Stimulated activated CD4-positive, alpha-beta T cell treated with anti-CD3 and anti-CD28 coated beads, Interleukin-15, amount 100 ng/mL, for 48 hours (primary cell): ENCODE results near the gene KRT28.
"Not testable (repeated sequence)": the region's sequence is repeated elsewhere in the genome, so short reads cannot be mapped to it uniquely, and the experiment has no call there.

ENCODE experiments used
- DNase-seq, 2 donors: peaks; one replicate each; pipeline ENCODE4 v3.0.0-alpha.2; 2020; ENCODE audit warnings: low read depth in 2 of 2

KRT28 gene

GRCh38 chr17:40818733-40819527 lies 19.2 kb upstream of the KRT28 start:
- DNase-seq: peak; percentile 68 to 80

GRCh38 chr17:40818343-40818732 lies 18.6 kb upstream of the KRT28 start:
- DNase-seq: no peak

GRCh38 chr17:40817103-40817682 lies 17.4 kb upstream of the KRT28 start:
- no peak for DNase-seq

GRCh38 chr17:40816569-40816968 lies 16.8 kb upstream of the KRT28 start:
- no peak for DNase-seq

- no peak for DNase-seq
Measured at GRCh38 chr17:40815381-40815780, 15.6 kb upstream of the KRT28 start.

GRCh38 chr17:40814657-40815056 lies 14.9 kb upstream of the KRT28 start:
- not testable (repeated sequence) for DNase-seq

GRCh38 chr17:40813804-40814203 lies 14.0 kb upstream of the KRT28 start:
- no peak for DNase-seq

GRCh38 chr17:40812639-40813038 lies 12.9 kb upstream of the KRT28 start:
- no peak for DNase-seq

- DNase-seq: no peak
Measured at GRCh38 chr17:40810494-40810893, 10.7 kb upstream of the KRT28 start.

GRCh38 chr17:40809721-40810421 lies 10.1 kb upstream of the KRT28 start:
- DNase-seq: no peak

- DNase-seq: no peak
Measured at GRCh38 chr17:40806131-40806530, 6.4 kb upstream of the KRT28 start.

GRCh38 chr17:40803617-40804082 lies 3.9 kb upstream of the KRT28 start:
- DNase-seq: peak; percentile 48 to 76

GRCh38 chr17:40801157-40801556 lies 1.4 kb upstream of the KRT28 start:
- no peak for DNase-seq

- DNase-seq: no peak
Measured at GRCh38 chr17:40800381-40800780, 622 bp upstream of the KRT28 start.

- no peak for DNase-seq
Measured at GRCh38 chr17:40796846-40797245, 2.9 kb downstream of the KRT28 start.

- no peak for DNase-seq
Measured at GRCh38 chr17:40795019-40795667, 4.6 kb downstream of the KRT28 start.

- no peak for DNase-seq
Measured at GRCh38 chr17:40794466-40794865, 5.3 kb downstream of the KRT28 start.

GRCh38 chr17:40793832-40794231 lies 5.9 kb downstream of the KRT28 start:
- no peak for DNase-seq

GRCh38 chr17:40791787-40792436 lies 7.8 kb downstream of the KRT28 start:
- DNase-seq: no peak

GRCh38 chr17:40791111-40791510 lies 8.6 kb downstream of the KRT28 start:
- DNase-seq: no peak

- no peak for DNase-seq
Measured at GRCh38 chr17:40782450-40782849, 17.3 kb downstream of the KRT28 start, which contains the start of gene KRT27. KRT27 (minus strand) TSS chr17:40782550; CDS start chr17:40782493, 57 bp downstream.
